Fibroblast of lung (primary cell): Measurements from ENCODE around the gene ADGRB3.

ENCODE experiments used
- EZH2 ChIP-seq: IDR thresholded peaks from 2 replicates; pipeline ENCODE4 v1.5.1; 2012; ENCODE audit warnings: low read length, control low read depth, mild to moderate bottlenecking; ENCODE audit errors: missing control alignments
- TF ChIP-seq, protein P1 (sequence below), 2 donors: IDR thresholded peaks in 1 of 2; conservative IDR thresholded peaks in 1 of 2; 1 replicate in 1 of 2; 2 replicates in 1 of 2; pipeline ENCODE4 v1.5.1; 2011 to 2012; ENCODE audit warnings: low read length in 2 of 2, control low read depth in 1 of 2, inconsistent platforms in 1 of 2, low read depth in 1 of 2, mild to moderate bottlenecking in 1 of 2

DNA sequence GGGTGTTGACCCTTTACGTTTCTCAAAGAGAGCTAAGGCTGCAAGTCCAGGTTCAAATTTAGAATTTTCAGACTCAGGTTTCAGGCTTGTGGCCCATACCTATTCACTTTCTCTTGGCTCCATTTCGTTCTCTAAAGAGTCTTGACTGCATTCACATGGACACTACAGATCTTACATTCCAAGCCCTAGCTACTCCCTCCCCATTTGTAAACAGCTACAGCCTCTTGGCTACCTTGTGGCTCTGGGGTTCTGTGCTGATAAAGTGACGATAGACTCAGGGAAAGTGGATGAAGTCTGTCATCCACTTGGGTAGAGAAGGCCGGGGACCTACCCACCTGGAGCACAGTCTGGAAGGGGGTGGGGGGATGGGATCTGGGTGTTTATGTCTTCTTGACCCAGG, 658.4 kb downstream of the ADGRB3 start:
- TF ChIP-seq, protein P1, sequence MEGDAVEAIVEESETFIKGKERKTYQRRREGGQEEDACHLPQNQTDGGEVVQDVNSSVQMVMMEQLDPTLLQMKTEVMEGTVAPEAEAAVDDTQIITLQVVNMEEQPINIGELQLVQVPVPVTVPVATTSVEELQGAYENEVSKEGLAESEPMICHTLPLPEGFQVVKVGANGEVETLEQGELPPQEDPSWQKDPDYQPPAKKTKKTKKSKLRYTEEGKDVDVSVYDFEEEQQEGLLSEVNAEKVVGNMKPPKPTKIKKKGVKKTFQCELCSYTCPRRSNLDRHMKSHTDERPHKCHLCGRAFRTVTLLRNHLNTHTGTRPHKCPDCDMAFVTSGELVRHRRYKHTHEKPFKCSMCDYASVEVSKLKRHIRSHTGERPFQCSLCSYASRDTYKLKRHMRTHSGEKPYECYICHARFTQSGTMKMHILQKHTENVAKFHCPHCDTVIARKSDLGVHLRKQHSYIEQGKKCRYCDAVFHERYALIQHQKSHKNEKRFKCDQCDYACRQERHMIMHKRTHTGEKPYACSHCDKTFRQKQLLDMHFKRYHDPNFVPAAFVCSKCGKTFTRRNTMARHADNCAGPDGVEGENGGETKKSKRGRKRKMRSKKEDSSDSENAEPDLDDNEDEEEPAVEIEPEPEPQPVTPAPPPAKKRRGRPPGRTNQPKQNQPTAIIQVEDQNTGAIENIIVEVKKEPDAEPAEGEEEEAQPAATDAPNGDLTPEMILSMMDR (conservative IDR thresholded peaks at IDR 0.05 in 1 of 2, IDR thresholded peaks at IDR 0.05 in 1 of 2; ENCODE audit: low read depth in 1 of 2, low read length in 2 of 2): no peak
- no peak for TF ChIP-seq EZH2
